PC-3 (cell line): Measurements from ENCODE around the gene PRPF6. TPM values are rescaled to one million over a fixed set of nuclear protein-coding genes. Genes with fewer than 3 reads are reported as not detected.
A peak's percentile ranks its signal among the peaks of the same experiment; 100 is the strongest.

Source experiments
- ATAC-seq: fragments of 200-7000 bp; cut with Tn5 transposase; 2 replicates; pipeline ENCODE4 v1.9.1; 2020; ENCODE audit warnings: mild to moderate bottlenecking, moderate library complexity
- BruUV-seq: library from RNA; stranded (reverse); fragments of 400-500 nt; replicated peaks from 2 replicates; lab custom pipeline; 2021; lab: Mats Ljungman, UMichigan
- CTCF ChIA-PET: fragments of 300-600 bp; sonication (Branson Sonifier 250); formaldehyde crosslinking; loops from one replicate; lab custom pipeline; 2022; ENCODE audit warnings: antibody characterized with exemption; lab: Charles Lee
- POLR2A ChIA-PET: fragments of 300-600 bp; sonication (Branson Sonifier 250); formaldehyde crosslinking; loops from one replicate; lab custom pipeline; 2022; ENCODE audit warnings: antibody characterized with exemption; ENCODE audit not compliant: unreplicated experiment; lab: Charles Lee
- DNase-seq: peaks from one replicate; pipeline ENCODE4 v3.0.0-alpha.2; 2015
- H2AFZ ChIP-seq: fragments of 300-600 bp; sonication (generic); 2 replicates; pipeline ENCODE4 v1.6.0; 2016; ENCODE audit warnings: antibody characterized with exemption, low read length
- H3F3A ChIP-seq: fragments of 300-600 bp; sonication (generic); one replicate; pipeline ENCODE4 v1.6.0; 2017; ENCODE audit warnings: antibody characterized with exemption, low read length, control low read depth, mild to moderate bottlenecking; ENCODE audit not compliant: unreplicated experiment
- H3K27ac ChIP-seq: fragments of 300-600 bp; sonication (generic); 2 replicates; pipeline ENCODE4 v1.5.1; 2016; ENCODE audit warnings: mild to moderate bottlenecking, low read length
- H3K27me3 ChIP-seq: fragments of 300-600 bp; sonication (generic); 2 replicates; pipeline ENCODE4 v1.6.1; 2016; ENCODE audit warnings: low read length, mixed read lengths
- H3K36me3 ChIP-seq: fragments of 300-600 bp; sonication (generic); 2 replicates; pipeline ENCODE4 v1.6.1; 2016; ENCODE audit warnings: low read depth, mixed run types, low read length, mixed read lengths
- H3K4me1 ChIP-seq: fragments of 300-600 bp; sonication (generic); 2 replicates; pipeline ENCODE4 v1.5.1; 2016; ENCODE audit warnings: low read length; ENCODE audit not compliant: insufficient read depth
- H3K4me2 ChIP-seq: fragments of 300-600 bp; sonication (generic); 2 replicates; pipeline ENCODE4 v1.6.0; 2016; ENCODE audit warnings: low read length
- H3K4me3 ChIP-seq: fragments of 300-600 bp; sonication (generic); 2 replicates; pipeline ENCODE4 v1.5.1; 2016; ENCODE audit warnings: mild to moderate bottlenecking, low read length, mixed read lengths
- H3K79me2 ChIP-seq: fragments of 300-600 bp; sonication (generic); 2 replicates; pipeline ENCODE4 v1.6.1; 2017; ENCODE audit warnings: low read length, mixed read lengths
- H3K9ac ChIP-seq: fragments of 300-600 bp; sonication (generic); 2 replicates; pipeline ENCODE4 v1.6.0; 2016; ENCODE audit warnings: mild to moderate bottlenecking, low read length
- H3K9me2 ChIP-seq: fragments of 300-600 bp; sonication (generic); replicated peaks from 2 replicates; pipeline ENCODE4 v1.6.1; 2016; ENCODE audit warnings: mixed run types, low read length, mixed read lengths
- H3K9me3 ChIP-seq: fragments of 300-600 bp; sonication (generic); 2 replicates; pipeline ENCODE4 v1.6.1; 2016; ENCODE audit warnings: low read length, mixed read lengths
- H4K20me1 ChIP-seq: fragments of 300-600 bp; sonication (generic); 2 replicates; pipeline ENCODE4 v1.6.1; 2016; ENCODE audit warnings: low read length, mixed read lengths
- CTCF ChIP-seq: fragments of 300-600 bp; sonication (generic); conservative IDR thresholded peaks from 2 replicates; pipeline ENCODE4 v1.5.1; 2017; ENCODE audit warnings: antibody characterized with exemption, low read depth, mild to moderate bottlenecking, low read length
- EZH2 ChIP-seq: fragments of 300-600 bp; sonication (generic); IDR thresholded peaks from one replicate; pipeline ENCODE4 v1.6.1; 2017; ENCODE audit warnings: antibody characterized with exemption, mild to moderate bottlenecking, low read length; ENCODE audit not compliant: unreplicated experiment
- EZH2phosphoT487 ChIP-seq: fragments of 300-600 bp; sonication (generic); IDR thresholded peaks from 2 replicates; pipeline ENCODE4 v1.6.1; 2018; ENCODE audit warnings: mild to moderate bottlenecking, antibody characterized with exemption, low read length, borderline replicate concordance
- intact Hi-C: fragments of 100-400 bp; cut with micrococcal nuclease; formaldehyde crosslinking; loops from 2 replicates; pipeline ENCODE4 v1.9.0; 2023
- total RNA-seq: library from RNA; depleted of rRNA; stranded (reverse); fragments of >200 nt; gene quantifications from 2 replicates; pipeline ENCODE4 v1.2.3, GENCODE V29; 2014

The PRPF6 gene
- total RNA-seq, 1 experiment from 2014 or later: 67.1 TPM

DNA sequence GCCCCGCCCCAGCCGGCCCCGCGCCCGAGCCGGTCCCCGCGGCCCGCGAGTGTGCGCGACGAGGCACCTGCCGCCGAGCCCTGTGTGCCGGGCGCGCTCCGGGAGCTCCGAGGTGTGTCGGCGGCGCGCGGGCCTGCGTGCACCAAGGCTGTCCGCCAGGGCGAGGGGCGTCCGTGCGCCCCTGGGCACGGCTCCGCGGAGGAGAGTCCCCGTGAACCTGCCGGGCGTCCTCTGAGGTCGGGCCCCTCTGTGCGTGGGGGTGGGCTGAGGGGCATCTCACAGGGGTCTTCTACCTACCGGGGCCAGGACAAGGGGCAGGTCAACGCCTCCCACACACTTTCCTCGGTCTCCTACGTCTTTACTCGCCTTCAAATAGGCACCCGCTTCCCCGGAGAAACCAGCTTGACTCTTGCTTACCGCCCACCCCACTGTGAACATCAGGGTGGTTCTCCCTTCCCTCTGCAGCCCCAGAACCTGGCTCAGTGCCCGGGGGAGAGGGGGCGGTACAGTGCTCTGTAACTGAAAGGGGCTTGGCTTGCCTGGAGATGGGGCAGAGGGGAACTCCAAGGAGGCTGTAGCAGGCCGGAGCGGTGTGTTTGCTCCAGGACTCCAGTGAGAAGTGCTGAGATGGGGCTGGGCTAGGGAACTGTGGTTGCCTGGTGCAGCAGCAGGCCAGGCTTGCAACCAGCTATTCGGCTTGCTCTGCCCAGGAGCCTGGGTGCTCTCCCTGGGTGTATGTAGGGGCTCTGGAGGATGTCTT lies 1.2 kb upstream of the PRPF6 start, which contains the start of gene SAMD10:
Gene SAMD10, minus strand, starts transcription at position 86 of the 760 bp plus-strand sequence. CDS start 175 bp downstream, outside the sequence.
- Histone ChIP-seq H4K20me1 (no peaks in the 10 kb centered on the region), H3K27me3 (no peaks in the 10 kb centered on the region), H3K79me2 (peaks cover 33% of the 10 kb centered on the region), H3K36me3 (peaks cover 7% of the 10 kb centered on the region; the same call in 1 of the 2 replicates), H3K9me3 (no peaks in the 10 kb centered on the region), H2AFZ (peak within 1 kb of the TSS; percentile 90), H3K4me2 (peak within 1 kb of the TSS; percentile 97), H3K4me1 (peaks cover 28% of the 10 kb centered on the region), H3K27ac (peak within 1 kb of the TSS; percentile 46), H3K9ac (peak within 1 kb of the TSS; percentile 93), H3F3A (peaks cover 3% of the 10 kb centered on the region), H3K9me2 (no peaks in the 10 kb centered on the region), H3K4me3 (peak within 1 kb of the TSS; percentile 99)
- POLR2A ChIA-PET: interaction anchor here (0.6 kb wide), 1 partner anchor 114 kb away, joined by 3 read pairs; no protein-coding TSS in a partner anchor
- CTCF ChIA-PET: interaction anchor here (0.8 to 1.7 kb wide), 2 partner anchors 59 to 60 kb away, joined by 3 to 6 read pairs; no protein-coding TSS in a partner anchor
- no TSS peak for BruUV-seq
- intact Hi-C loops: no loop called here
- ATAC-seq (peak; percentile 27), DNase-seq (peak; percentile 54)
- TF ChIP-seq CTCF: no peak; the same call in 1 of the 2 replicates

DNA sequence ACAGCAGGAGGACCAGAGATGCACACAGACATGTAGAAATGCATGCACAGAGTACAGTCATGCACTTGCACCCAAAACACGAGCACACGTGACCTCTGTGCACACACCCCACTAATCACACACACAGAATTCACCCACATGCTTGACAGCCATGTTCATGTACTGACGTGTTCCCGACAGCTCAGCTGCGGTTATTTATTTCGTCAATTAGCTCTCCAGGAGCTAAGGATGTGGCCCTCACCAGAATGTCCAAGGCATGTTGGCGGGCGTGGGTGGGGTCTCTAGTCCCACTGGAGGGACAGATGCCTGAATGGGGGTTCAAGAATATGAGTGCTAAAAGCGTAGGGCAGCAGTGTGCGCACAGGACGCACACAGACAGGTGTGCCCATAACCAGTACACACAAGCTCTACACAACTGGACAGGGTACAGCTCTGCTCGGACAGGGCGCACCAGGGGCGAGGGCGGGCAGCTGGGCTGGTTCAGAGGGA lies 571 bp upstream of the PRPF6 start:
- no peaks in the 10 kb centered on the region for H4K20me1 ChIP-seq
- peak overlapping the region; percentile 96 for H3K4me2 ChIP-seq
- TF ChIP-seq EZH2phosphoT487 (no peak), CTCF (no peak), EZH2 (no peak)
- POLR2A ChIA-PET: interaction anchor here (0.5 to 0.7 kb wide), 6 partner anchors 21 to 460 kb away, joined by 3 to 7 read pairs (median 3); partner anchors contain the start of genes TCEA2 and TPD52L2
- peak overlapping the region; percentile 93 for H3K9ac ChIP-seq
- TSS peak; percentile 40 for BruUV-seq
- intact Hi-C loops: no loop called here
- no peaks in the 10 kb centered on the region for H3K9me2 ChIP-seq
- peak overlapping the region; percentile 24 for H3K27ac ChIP-seq
- peak overlapping the region; percentile 79 for H2AFZ ChIP-seq
- H3K36me3 ChIP-seq: peaks cover 13% of the 10 kb centered on the region; the same call in 1 of the 2 replicates
- H3K27me3 ChIP-seq: no peaks in the 10 kb centered on the region
- peak; percentile 5 for ATAC-seq
- H3K9me3 ChIP-seq: no peaks in the 10 kb centered on the region
- H3F3A ChIP-seq: peaks cover 3% of the 10 kb centered on the region
- DNase-seq: no peak
- H3K79me2 ChIP-seq: peaks cover 33% of the 10 kb centered on the region
- peak overlapping the region; percentile 99 for H3K4me3 ChIP-seq
- H3K4me1 ChIP-seq: peaks cover 28% of the 10 kb centered on the region
- CTCF ChIA-PET: interaction anchor here (0.6 to 1.7 kb wide), 5 partner anchors 58 to 442 kb away, joined by 3 to 6 read pairs (median 3); no protein-coding TSS in a partner anchor
